ENCODE results near the gene LHX1. TPM values are rescaled to one million over a fixed set of nuclear protein-coding genes. Genes with fewer than 3 reads are reported as not detected.

The LHX1 gene
- total and polyA plus RNA-seq, 10 of the 15 experiments (the other 5 are each of a cell fraction or from before 2014, with no cell fraction given) = not detected

DNA sequence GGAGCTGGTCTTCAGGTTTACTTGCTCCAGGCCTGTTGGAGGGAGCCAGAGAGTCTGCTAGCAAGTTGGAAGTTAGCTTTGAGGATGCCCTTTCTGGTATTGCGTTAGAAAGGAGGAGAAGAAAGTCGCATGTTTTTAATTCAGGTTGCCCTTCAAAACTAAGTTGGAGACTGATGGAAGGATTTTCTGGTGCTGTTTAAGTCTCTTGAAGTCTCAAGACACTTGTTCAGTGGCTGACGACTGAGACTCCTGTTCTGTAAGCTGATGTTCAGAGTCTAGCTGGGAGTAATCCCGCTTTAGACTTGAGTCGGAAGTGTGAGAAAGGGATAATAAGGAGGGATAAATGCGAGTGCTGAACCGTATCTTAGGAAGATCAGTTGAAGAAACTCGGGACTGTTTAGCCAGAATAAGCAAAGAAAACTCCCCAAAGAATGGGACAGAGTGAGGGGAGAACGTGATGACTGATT lies 12.2 kb downstream of the LHX1 start:
- no peaks in the 10 kb centered on the region for H3K9me3 ChIP-seq (replicated peaks; ENCODE audit: control insufficient read depth, insufficient read depth, low read length)
- SMC1A ChIA-PET (ENCODE audit: uncharacterized antibody, unreplicated experiment) = interaction anchor here (0.6 to 1.4 kb wide), 4 partner anchors 13 to 38 kb away, joined by 3 read pairs; no protein-coding TSS in a partner anchor
- H3K4me1 ChIP-seq (ENCODE audit: control insufficient read depth, insufficient read depth, low read length) = peaks cover 14% of the 10 kb centered on the region
- intact Hi-C loops (cut with micrococcal nuclease; ENCODE audit: unreplicated experiment) (loop anchor here (10.0 kb wide), 1 partner anchor 405 kb away; no protein-coding TSS in a partner anchor), in situ Hi-C loops (cut with MboI) (no loop called here)
- no TSS peak for BruUV-seq (replicated peaks)
- H3K4me2 ChIP-seq (ENCODE audit: control insufficient read depth, insufficient read depth) = peak overlapping the region; percentile 85
- POLR2A ChIA-PET = interaction anchor here (0.5 to 1.6 kb wide), 6 partner anchors 11 to 423 kb away, joined by 3 to 5 read pairs (median 4); partner anchors contain the start of gene MRM1
- peaks cover 5 to 23% of the 10 kb centered on the region in 2 experiments for H3K36me3 ChIP-seq (ENCODE audit: control insufficient read depth in 2 of 2, insufficient read depth in 2 of 2, low read length in 1 of 2)
- peak overlapping the region; percentile 91 for H3K4me3 ChIP-seq
- RAD21 ChIA-PET (ENCODE audit: unreplicated experiment) = no interaction called here
- no peak for TF ChIP-seq NR2C1 (IDR thresholded peaks at IDR 0.05)
- no peak for TF ChIP-seq CHD1 (IDR thresholded peaks at IDR 0.05; ENCODE audit: low read depth, low read length)
- H3K79me2 ChIP-seq (ENCODE audit: control insufficient read depth, insufficient read depth, low read length) = peaks cover 39% of the 10 kb centered on the region
- WGBS (ENCODE audit: insufficient coverage, insufficient replicate concordance, low lambda C conversion rate, missing lambda C conversion rate) = 0% methylated on average over 9 of the region's 9 CpGs
- no peak for DNase-seq (ENCODE audit: low read depth, low spot score)
- H4K20me1 ChIP-seq (ENCODE audit: control insufficient read depth, insufficient read depth) = no peaks in the 10 kb centered on the region
- CTCF ChIA-PET = interaction anchor here (0.7 to 1.5 kb wide), 2 partner anchors 51 to 98 kb away, joined by 3 to 7 read pairs; no protein-coding TSS in a partner anchor
- ATAC-seq = no peak
- no peak for FAIRE-seq
- peak overlapping the region; percentile 90 for H3K27ac ChIP-seq (ENCODE audit: control insufficient read depth, insufficient read depth)
- peak overlapping the region; percentile 85 for H2AFZ ChIP-seq (ENCODE audit: control insufficient read depth, low read depth, low read length)
- peaks cover 8 to 19% of the 10 kb centered on the region in 2 experiments for H3K27me3 ChIP-seq (replicated peaks in 1 of 2; ENCODE audit: control insufficient read depth in 2 of 2, insufficient read depth in 2 of 2, low read length in 1 of 2)
- peak overlapping the region; percentile 93 for H3K9ac ChIP-seq (ENCODE audit: control insufficient read depth, insufficient read depth, low read length)

- peaks cover 8 to 14% of the 10 kb centered on the region in 2 experiments for H3K27me3 ChIP-seq (replicated peaks in 1 of 2; ENCODE audit: control insufficient read depth in 2 of 2, insufficient read depth in 2 of 2, low read length in 1 of 2)
- H3K36me3 ChIP-seq (ENCODE audit: control insufficient read depth in 2 of 2, insufficient read depth in 2 of 2, low read length in 1 of 2) = peaks cover 6 to 24% of the 10 kb centered on the region in 2 experiments
- no peaks in the 10 kb centered on the region for H4K20me1 ChIP-seq (ENCODE audit: control insufficient read depth, insufficient read depth)
- DNase-seq (ENCODE audit: low read depth, low spot score) (no peak), ATAC-seq (no peak), FAIRE-seq (no peak)
- H3K9me3 ChIP-seq (replicated peaks; ENCODE audit: control insufficient read depth, insufficient read depth, low read length) = no peaks in the 10 kb centered on the region
- ChIA-PET POLR2A (interaction anchor here (0.7 to 1.6 kb wide), 3 partner anchors 11 to 349 kb away, joined by 3 to 5 read pairs (median 5); partner anchors contain the start of gene MRM1), SMC1A (ENCODE audit: uncharacterized antibody, unreplicated experiment) (interaction anchor here (0.6 to 1.2 kb wide), 3 partner anchors 12 to 37 kb away, joined by 3 read pairs; no protein-coding TSS in a partner anchor), CTCF (interaction anchor here (1.5 kb wide), 1 partner anchor 97 kb away, joined by 7 read pairs; no protein-coding TSS in a partner anchor), RAD21 (ENCODE audit: unreplicated experiment) (no interaction called here)
- TF ChIP-seq PBX3 (IDR thresholded peaks at IDR 0.05; ENCODE audit: insufficient replicate concordance, low read depth, low read length) (peak; percentile 79), CHD2 (IDR thresholded peaks at IDR 0.05; ENCODE audit: borderline replicate concordance, low read depth, low read length) (no peak), PKNOX1 (IDR thresholded peaks at IDR 0.05) (peak; percentile 87), MTA2 (IDR thresholded peaks at IDR 0.05; ENCODE audit: low read depth) (no peak)
- peak overlapping the region; percentile 85 for H3K4me2 ChIP-seq (ENCODE audit: control insufficient read depth, insufficient read depth)
- intact Hi-C loops (cut with micrococcal nuclease; ENCODE audit: unreplicated experiment) (no loop called here), in situ Hi-C loops (cut with MboI) (no loop called here)
- peak overlapping the region; percentile 91 for H3K4me3 ChIP-seq
- no TSS peak for BruUV-seq (replicated peaks)
- no peak overlapping the region for H3K27ac ChIP-seq (ENCODE audit: control insufficient read depth, insufficient read depth)
- H3K9ac ChIP-seq (ENCODE audit: control insufficient read depth, insufficient read depth, low read length) = peak overlapping the region; percentile 93
- 42% methylated on average over 8 of the region's 8 CpGs for WGBS (ENCODE audit: insufficient coverage, insufficient replicate concordance, low lambda C conversion rate, missing lambda C conversion rate)
- H3K4me1 ChIP-seq (ENCODE audit: control insufficient read depth, insufficient read depth, low read length) = peaks cover 14% of the 10 kb centered on the region
- H2AFZ ChIP-seq (ENCODE audit: control insufficient read depth, low read depth, low read length) = no peak overlapping the region
- H3K79me2 ChIP-seq (ENCODE audit: control insufficient read depth, insufficient read depth, low read length) = peaks cover 39% of the 10 kb centered on the region
Measured at GRCh38 chr17:36950027-36950426, 12.8 kb downstream of the LHX1 start.

All from GM12878 (cell line).